ENCODE data around the gene SNX5. TPM values are rescaled to one million over a fixed set of nuclear protein-coding genes. Genes with fewer than 3 reads are reported as not detected.

Gene SNX5
- total and polyA plus RNA-seq, 2 of the 13 experiments (the other 11 are each of a cell fraction or from before 2014, with no cell fraction given) = 664 to 1,040 TPM

GRCh38 chr20:17969884-17970409 is 1.4 kb upstream of the SNX5 start (continued):
- no peak for TF ChIP-seq SYNCRIP (IDR thresholded peaks at IDR 0.05; ENCODE audit: insufficient read depth, low read depth, low read length)
- TF ChIP-seq, protein P1, sequence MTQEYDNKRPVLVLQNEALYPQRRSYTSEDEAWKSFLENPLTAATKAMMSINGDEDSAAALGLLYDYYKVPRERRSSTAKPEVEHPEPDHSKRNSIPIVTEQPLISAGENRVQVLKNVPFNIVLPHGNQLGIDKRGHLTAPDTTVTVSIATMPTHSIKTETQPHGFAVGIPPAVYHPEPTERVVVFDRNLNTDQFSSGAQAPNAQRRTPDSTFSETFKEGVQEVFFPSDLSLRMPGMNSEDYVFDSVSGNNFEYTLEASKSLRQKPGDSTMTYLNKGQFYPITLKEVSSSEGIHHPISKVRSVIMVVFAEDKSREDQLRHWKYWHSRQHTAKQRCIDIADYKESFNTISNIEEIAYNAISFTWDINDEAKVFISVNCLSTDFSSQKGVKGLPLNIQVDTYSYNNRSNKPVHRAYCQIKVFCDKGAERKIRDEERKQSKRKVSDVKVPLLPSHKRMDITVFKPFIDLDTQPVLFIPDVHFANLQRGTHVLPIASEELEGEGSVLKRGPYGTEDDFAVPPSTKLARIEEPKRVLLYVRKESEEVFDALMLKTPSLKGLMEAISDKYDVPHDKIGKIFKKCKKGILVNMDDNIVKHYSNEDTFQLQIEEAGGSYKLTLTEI (CRISPR knock-in tag; conservative IDR thresholded peaks at IDR 0.05) = no peak
- no peak for TF ChIP-seq ZNF782 (CRISPR knock-in tag; IDR thresholded peaks at IDR 0.05; ENCODE audit: borderline replicate concordance)
- no peak for TF ChIP-seq KDM1A (CRISPR knock-in tag; IDR thresholded peaks at IDR 0.05)
- TF ChIP-seq ZFP36L1 (CRISPR knock-in tag; IDR thresholded peaks at IDR 0.05) = no peak
- TF ChIP-seq ZNF260 (CRISPR knock-in tag; IDR thresholded peaks at IDR 0.05; ENCODE audit: borderline replicate concordance, low read depth) = no peak
- TF ChIP-seq, protein P2, sequence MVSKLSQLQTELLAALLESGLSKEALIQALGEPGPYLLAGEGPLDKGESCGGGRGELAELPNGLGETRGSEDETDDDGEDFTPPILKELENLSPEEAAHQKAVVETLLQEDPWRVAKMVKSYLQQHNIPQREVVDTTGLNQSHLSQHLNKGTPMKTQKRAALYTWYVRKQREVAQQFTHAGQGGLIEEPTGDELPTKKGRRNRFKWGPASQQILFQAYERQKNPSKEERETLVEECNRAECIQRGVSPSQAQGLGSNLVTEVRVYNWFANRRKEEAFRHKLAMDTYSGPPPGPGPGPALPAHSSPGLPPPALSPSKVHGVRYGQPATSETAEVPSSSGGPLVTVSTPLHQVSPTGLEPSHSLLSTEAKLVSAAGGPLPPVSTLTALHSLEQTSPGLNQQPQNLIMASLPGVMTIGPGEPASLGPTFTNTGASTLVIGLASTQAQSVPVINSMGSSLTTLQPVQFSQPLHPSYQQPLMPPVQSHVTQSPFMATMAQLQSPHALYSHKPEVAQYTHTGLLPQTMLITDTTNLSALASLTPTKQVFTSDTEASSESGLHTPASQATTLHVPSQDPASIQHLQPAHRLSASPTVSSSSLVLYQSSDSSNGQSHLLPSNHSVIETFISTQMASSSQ (IDR thresholded peaks at IDR 0.05; ENCODE audit: low read depth) = 0 out of 2 replicates have a peak, but pooled peaks have one; percentile 6
- TF ChIP-seq, protein P2 (CRISPR knock-in tag; IDR thresholded peaks at IDR 0.05; ENCODE audit: borderline replicate concordance) = no peak
- TF ChIP-seq MEF2D (CRISPR knock-in tag; IDR thresholded peaks at IDR 0.05) = no peak
- no peak; the same call in 1 of the 2 replicates for TF ChIP-seq ZNF446 (CRISPR knock-in tag; IDR thresholded peaks at IDR 0.05)
- no peak; the same call in 1 of the 2 replicates for TF ChIP-seq ZNF543 (CRISPR knock-in tag; IDR thresholded peaks at IDR 0.05)
- TF ChIP-seq GATA4 (IDR thresholded peaks at IDR 0.05; ENCODE audit: borderline replicate concordance, low read depth) = 0 out of 2 replicates have a peak, but pooled peaks have one; percentile 35
- no peak for TF ChIP-seq ATF2 (CRISPR knock-in tag; IDR thresholded peaks at IDR 0.05)
- TF ChIP-seq ZNF121 (CRISPR knock-in tag; IDR thresholded peaks at IDR 0.05) = no peak
- TF ChIP-seq DR1 (CRISPR knock-in tag; IDR thresholded peaks at IDR 0.05) = no peak
- 0 out of 2 replicates have a peak, but pooled peaks have one; percentile 46 for TF ChIP-seq NR2F2 (IDR thresholded peaks at IDR 0.05; ENCODE audit: borderline replicate concordance, low read depth)
- TF ChIP-seq NFATC3 (CRISPR knock-in tag; IDR thresholded peaks at IDR 0.05) = no peak
- no peak for TF ChIP-seq MEIS2 (CRISPR knock-in tag; IDR thresholded peaks at IDR 0.05)
- TF ChIP-seq ZNF781 (CRISPR knock-in tag; IDR thresholded peaks at IDR 0.05; ENCODE audit: borderline replicate concordance, not compliant biosample characterization) = no peak
- no peak for TF ChIP-seq ARID3A (IDR thresholded peaks at IDR 0.05; ENCODE audit: low read depth, low read length)
- TF ChIP-seq ZNF224 (CRISPR knock-in tag; IDR thresholded peaks at IDR 0.05) = no peak
- TF ChIP-seq ZBTB7A (CRISPR knock-in tag; IDR thresholded peaks at IDR 0.05) = no peak
